NCI-H2029 (cell line): ENCODE results near the gene ISOC1.

Experiments
- DNase-seq: peaks from one replicate; lab custom pipeline; 2025; lab: John Stamatoyannopoulos, UW

ISOC1 gene

GRCh38 chr5:129094924-129095899 lies 663 bp downstream of the ISOC1 start:
- DNase-seq: peak; percentile 34

- DNase-seq: no peak
Observed at GRCh38 chr5:129096382-129096991, 1.9 kb downstream of the ISOC1 start.

DNA sequence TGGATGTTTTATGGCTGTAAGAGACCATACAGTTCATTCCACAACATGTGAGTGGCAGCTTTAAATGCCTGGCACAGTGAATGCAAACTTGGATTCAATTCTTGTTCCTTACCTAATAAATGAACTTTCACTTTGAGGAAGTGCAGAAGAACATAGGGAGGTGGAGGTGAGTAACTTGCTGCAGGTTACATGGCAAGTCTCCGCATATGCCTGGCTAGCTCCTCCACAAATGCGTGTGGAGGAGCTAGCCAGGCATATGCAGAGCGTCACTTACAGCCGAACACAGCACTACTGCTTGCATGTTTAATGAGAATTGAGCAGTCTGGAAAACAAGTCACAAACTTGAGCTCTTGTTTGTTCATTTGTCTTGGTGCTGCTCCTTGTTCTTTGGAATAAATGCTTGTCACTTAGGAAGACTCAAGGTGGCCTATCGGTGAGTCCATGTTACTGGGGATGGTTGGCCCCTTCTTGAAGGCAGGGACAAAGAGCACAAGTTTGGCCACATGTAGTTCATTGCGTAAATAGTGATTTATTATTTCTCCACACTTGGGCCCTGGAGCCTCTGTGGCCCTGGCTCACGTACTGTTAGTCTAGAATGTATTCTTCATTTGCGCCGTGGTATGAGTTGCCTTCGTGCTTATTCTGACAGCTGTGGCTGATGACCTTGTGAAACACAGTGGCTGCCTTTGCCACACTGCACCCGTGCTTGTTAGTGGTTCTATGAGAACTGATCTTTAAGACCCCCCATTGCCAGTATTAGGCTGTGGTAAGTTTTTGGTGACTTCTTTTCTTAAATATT lies 3.1 kb downstream of the ISOC1 start:
- no peak for DNase-seq

DNA sequence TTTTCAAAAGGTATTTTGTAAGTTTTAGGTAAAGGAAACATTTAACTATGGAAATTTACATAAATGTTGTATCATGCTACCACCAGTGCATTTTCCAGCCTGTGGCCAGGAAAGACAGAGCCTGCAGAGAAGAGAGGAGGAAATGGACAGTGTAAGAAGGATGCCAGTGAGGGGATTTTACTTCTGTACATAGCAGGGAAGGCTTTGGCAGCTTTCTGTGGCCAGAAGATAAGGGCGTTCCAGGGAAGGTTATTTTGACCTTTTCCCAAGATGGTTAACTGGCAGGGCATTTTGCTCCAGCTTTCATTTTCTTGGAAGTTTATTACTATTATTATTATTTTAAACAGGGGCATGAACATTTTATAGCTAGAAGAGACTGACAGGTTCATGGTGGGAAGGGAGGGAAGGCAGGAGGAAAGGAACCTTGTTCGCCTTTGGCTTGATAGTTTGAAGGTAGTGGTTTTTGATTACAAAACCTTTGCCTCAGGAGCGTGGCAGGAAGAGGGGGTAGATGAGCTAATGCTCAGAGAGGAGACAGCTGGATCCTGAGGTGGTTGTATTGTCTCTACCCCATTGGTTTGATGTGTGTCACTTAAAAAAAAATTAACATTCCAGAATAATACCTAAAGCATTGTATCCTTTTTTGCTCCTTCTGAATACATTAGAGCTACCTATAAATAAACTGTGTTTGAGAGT lies 4.1 kb downstream of the ISOC1 start:
- DNase-seq: no peak

DNA sequence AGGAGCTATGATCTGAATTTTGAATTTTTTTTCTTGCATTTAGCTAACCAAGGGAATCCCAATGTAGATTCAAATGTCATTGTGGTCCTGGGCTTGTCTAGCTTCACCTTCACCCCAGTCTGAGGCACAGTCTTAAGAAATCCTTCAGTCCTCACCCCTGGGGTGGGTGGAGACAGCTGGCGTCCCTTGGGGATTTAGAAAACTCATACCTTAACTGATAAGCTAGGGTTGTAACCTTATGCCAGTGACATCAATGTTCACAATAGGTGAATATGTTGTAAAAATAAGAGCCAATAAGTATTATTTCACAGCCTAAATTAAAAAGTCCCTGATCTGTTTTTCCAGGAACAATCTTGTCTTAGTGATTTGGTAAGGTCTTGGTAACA lies 4.6 kb downstream of the ISOC1 start:
- no peak for DNase-seq

- DNase-seq: no peak
Observed at GRCh38 chr5:129101794-129102193, 7.2 kb downstream of the ISOC1 start.

- DNase-seq: no peak
Observed at GRCh38 chr5:129103397-129103796, 8.8 kb downstream of the ISOC1 start.

DNA sequence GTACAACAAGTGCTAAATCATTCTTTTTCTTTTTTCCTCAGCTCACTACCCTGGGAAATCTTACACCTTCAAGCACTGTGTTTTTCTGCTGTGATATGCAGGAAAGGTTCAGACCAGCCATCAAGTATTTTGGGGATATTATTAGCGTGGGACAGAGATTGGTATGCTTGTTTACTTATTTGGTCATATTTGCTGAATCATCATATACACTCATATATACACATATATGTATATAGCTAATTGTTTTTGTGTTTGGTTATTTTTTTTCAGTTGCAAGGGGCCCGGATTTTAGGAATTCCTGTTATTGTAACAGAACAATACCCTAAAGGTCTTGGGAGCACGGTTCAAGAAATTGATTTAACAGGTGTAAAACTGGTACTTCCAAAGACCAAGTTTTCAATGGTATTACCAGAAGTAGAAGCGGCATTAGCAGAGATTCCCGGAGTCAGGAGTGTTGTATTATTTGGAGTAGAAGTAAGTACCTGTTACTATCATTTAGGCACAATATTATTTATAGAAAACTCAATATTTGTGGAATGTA lies 10.4 kb downstream of the ISOC1 start:
- no peak for DNase-seq

GRCh38 chr5:129107637-129108036 lies 13.1 kb downstream of the ISOC1 start:
- DNase-seq: no peak

DNA sequence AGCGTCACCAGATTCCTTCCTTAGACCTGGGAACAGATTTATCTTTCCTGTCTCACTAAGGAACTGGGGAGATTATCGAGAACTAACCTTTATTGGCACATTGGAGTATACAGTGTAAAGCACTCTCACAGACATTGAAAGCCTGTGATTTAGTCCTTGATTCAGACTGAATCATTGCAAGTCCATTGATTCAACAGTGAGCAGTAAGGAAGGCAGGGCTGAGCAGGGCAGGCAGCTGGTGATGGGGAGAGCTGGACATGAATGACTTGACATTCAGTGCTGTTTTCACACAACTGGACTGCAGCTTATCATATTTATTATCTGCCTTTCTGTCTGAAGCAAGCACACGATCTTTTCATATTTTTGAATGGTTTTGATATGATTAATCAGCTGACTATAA lies 16.2 kb downstream of the ISOC1 start:
- no peak for DNase-seq

DNA sequence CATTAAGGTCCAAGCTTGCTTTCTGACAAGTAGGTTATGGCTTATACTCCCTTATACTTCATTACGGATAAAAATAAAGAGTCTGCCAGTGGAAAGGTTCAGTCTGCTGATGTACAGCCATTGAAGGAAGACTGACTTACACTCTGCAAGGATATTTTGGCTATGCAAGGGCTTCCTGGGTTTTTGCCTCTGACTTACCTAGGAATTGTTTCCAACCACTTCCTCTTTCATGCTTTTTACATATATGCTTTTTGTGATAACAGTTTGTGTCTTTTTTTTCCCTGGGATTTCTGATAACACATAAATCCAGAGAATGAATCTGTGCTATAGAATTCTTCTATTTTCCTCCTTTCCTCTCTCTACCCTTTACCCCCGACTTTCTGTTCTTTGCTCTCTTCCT lies 16.8 kb downstream of the ISOC1 start:
- no peak for DNase-seq

- DNase-seq: no peak
Observed at GRCh38 chr5:129112295-129112694, 17.7 kb downstream of the ISOC1 start.

DNA sequence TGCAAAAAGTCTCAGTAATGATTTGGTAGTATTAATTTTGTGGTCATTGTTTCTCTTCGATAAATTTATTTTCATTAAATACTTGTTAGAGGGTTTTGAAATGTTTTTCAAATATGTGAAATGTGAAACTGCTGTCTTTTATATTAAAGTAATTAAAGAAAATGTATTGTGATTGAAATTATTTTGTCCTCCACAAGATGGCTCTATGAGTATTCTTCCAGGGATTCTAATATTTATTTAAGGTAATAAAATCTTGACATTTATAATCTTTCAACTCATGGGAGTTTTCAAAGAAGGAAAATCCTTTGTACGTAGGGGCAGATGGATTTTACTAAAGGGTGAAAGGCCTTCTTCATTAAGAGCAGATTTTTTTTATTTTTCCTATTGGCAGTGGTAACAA lies 19.3 kb downstream of the ISOC1 start:
- no peak for DNase-seq

DNA sequence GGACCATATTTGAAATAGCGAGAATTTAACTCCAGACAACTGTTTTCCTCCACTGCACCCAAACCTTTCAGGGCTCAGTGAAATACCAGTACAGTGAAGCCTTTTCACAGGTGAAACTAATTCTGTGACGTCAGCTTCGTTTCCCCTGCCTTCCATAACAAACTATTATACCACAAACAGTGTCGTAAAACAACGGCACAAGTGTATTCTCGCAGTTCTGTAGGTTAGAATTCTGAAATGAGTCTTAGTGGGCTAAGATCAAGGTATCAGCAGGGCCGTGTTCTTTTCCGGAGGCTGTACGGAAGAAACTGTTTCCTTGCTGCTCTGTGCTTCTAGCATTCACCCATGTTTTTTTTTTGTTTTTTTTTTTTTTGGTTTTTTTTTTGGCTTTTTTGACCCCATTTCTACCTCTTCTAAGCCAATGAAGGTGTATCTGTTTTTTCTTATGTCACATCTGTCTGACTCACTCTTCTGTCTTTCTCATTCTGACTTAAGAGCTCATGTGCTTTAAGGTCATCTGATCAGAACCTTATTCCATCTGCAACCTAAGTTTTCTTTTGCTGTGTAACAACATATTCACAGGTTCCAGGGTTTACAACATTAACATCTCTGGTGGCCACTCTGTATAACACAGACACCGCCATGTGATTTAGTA lies 20.1 kb downstream of the ISOC1 start:
- DNase-seq: no peak

DNA sequence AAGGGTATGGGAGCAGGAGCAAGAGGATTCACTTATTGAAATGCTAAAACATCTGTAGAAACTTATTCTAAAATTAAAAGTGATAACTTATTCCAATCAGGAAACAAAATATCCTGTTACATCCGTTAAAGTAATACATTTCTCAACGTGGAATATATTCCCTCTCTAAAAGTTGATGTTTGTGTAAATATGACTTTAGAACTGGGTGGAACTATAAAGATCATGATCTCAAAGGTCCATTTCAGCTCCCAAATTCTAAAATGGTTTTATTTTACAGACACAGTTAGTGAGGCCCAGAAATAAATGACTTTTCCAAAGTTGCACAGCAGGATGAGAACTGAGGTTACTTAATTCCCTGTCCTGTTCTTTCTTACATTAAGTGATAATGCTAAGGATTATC lies 21.1 kb downstream of the ISOC1 start:
- DNase-seq: no peak

DNA sequence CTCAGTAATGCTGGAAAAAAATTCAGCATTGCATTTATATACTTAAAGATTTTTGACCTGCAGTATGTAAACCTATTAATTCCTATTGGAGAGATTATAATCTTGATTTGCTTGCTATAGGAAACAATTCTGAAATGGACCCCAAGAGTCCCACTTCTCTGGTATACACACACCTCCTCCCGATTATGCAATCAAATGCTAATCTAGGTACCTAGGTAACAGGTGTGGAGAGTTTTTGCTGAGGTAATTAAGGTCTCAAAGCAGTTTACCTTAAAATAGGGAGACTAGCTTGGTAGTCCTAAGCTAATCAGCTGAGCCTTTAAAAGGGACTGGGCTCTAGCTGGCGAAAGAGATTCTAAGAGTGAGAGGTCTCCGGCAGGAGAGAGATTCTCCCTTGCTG lies 22.2 kb downstream of the ISOC1 start:
- no peak for DNase-seq

GRCh38 chr5:129118405-129118804 lies 23.9 kb downstream of the ISOC1 start:
- no peak for DNase-seq

DNA sequence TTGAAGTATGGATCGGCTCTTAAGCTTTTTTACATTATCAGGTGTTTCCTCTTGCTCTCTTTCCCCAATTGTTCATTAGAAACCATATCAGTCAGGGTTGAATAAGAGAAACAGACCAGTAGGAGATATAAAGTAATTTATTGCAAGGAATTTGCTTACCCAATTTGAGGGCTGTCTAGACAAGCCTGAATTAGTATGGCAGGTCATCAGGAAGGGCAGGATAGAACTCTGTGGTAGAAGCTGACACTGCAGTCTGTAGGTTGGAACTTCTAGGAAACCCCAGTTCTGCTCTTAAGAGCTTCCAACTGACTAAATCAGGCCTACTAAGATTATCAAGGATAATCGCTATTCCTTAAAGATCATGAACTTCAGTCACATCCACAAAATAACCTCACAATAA lies 24.3 kb downstream of the ISOC1 start:
- DNase-seq: no peak

GRCh38 chr5:129120158-129120581 lies 25.6 kb downstream of the ISOC1 start:
- no peak for DNase-seq

DNA sequence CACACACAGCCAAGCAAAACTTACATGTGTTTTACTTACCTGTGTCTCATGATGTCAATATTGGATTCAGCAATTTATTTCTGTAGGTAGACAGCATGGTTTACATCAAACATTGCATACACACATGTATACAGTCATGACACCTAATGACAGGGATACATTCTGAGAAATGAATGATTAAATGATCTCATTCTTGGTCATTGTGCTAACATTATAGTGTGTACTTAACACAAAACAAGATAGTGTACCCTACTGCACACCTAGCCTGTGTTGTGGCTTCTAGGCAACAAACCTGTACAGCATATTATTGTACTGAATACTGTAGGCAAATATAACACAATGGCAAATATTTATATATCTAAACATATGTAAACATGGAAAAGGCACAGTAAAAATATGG lies 28.0 kb downstream of the ISOC1 start:
- no peak for DNase-seq

DNA sequence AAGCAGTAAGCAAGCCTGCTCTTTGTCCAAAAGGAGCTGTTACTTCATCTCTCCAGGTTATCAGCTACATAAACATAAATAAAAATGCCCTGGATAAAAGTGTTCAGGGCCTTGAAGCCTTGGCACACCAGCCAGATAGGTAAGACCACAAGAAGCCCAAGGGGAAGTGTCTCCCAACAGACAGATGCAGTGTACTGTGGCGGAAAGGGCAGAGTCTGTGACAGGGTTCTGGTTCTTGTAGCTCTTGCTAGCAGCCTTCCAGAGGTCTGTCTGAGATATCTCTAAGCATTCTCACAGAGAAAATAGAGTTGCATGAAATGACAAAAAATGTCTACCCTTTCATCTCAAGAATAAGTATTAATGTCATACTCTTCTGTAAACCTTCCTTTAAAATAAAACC lies 30.1 kb downstream of the ISOC1 start:
- DNase-seq: no peak
